Endometrial microvascular endothelial cells (primary cell): ENCODE results near the gene CATSPERD. TPM values are rescaled to one million over a fixed set of nuclear protein-coding genes. Genes with fewer than 3 reads are reported as not detected.
"Not testable (repeated sequence)": the region's sequence is repeated elsewhere in the genome, so short reads cannot be mapped to it uniquely, and the experiment has no call there.

ENCODE experiments used
- in situ Hi-C: cut with HindIII; loops from 2 replicates; pipeline ENCODE4 v1.10.0; 2017; ENCODE audit warnings: low sequenced_read_pairs, low pct_unique_long_range_greater_than_20kb; ENCODE audit errors: inconsistent ontology term
- total RNA-seq: library from RNA; depleted of rRNA; stranded (reverse); fragments of >200 nt; gene quantifications from one replicate; pipeline ENCODE4 v1.2.3, GENCODE V29; 2015; ENCODE audit errors: inconsistent ontology term

Gene CATSPERD
- total RNA-seq, 1 donor from 2014 or later, result not detected

DNA sequence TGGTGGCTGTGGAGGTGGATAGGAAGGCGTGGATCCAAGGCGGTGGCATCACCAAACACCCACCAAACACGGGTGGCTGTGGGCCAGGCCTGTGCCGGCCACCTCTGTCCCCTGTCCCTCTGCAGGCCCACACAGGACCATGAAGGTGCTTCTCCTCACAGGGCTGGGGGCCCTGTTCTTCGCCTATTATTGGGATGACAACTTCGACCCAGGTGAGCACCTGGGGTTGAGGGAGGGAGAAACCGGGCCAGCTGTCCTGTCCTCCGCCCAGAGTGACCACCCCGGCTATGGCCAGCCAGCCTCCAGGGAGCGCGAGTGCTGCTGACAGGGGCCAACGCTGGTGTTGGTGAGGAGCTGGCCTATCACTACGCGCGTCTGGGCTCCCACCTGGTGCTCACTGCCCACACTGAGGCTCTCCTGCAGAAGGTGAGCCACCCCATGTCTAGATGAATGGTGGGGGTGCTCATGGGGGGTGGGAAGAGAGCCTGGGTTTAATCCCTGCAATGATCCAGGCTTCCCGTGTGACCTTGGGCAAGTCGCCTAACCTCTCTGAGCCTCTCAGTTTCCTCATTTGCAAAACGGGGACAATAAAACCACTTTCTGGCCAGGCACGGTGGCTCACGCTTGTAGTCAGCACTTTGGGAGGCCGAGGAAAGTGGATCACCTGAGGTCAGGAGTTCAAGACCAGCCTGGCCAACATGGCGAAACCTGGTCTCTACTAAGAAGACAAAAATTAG lies 35.6 kb upstream of the CATSPERD start:
- in situ Hi-C loops, result no loop called here

DNA sequence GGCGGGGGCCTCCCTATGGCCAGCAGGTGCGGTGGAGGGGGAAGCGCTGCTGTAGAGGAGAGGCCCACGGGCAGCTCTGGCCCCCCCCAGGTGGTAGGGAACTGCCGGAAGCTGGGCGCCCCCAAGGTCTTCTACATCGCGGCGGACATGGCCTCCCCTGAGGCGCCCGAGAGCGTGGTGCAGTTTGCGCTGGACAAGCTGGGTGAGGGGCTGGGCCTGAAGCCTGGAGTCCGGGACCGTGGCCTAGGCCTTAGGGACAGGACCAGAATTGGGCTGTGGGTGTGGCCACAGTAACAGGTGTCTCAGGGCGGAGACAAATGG lies 34.2 kb upstream of the CATSPERD start:
- in situ Hi-C loops, result no loop called here

- in situ Hi-C loops, result no loop called here
Measured at GRCh38 chr19:5686647-5687359, 33.6 kb upstream of the CATSPERD start.

DNA sequence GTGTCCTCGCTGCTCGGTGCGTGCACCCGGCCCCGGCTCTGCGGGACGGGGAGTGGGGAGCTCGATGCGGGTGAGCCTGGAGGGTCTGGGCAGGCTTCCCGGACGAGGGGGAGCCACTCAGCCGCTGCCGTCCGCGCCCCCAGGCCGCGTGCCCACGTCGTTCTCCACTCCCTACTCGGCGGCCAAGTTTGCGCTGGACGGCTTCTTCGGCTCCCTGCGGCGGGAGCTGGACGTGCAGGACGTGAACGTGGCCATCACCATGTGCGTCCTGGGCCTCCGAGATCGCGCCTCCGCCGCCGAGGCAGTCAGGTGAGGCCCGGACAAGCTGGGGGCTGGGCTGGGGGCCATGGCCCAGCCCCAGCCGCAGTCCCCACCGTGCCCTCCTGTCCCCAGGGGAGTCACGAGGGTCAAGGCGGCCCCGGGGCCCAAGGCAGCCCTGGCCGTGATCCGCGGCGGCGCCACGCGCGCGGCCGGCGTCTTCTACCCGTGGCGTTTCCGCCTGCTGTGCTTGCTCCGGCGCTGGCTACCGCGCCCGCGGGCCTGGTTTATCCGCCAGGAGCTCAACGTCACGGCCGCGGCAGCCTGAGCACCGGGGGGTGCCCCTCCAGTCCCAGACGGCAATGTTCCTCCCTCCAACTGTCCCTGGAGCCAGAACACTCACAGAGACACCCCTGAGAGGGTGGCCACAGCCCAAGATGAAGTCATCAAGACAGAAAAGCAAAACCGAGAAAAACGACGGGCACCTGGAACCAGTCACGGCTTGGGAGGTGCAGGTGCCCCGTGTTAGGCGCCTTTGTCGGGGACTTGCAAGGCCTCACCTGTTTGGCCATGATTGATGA lies 32.9 kb upstream of the CATSPERD start:
- in situ Hi-C loops, result no loop called here

DNA sequence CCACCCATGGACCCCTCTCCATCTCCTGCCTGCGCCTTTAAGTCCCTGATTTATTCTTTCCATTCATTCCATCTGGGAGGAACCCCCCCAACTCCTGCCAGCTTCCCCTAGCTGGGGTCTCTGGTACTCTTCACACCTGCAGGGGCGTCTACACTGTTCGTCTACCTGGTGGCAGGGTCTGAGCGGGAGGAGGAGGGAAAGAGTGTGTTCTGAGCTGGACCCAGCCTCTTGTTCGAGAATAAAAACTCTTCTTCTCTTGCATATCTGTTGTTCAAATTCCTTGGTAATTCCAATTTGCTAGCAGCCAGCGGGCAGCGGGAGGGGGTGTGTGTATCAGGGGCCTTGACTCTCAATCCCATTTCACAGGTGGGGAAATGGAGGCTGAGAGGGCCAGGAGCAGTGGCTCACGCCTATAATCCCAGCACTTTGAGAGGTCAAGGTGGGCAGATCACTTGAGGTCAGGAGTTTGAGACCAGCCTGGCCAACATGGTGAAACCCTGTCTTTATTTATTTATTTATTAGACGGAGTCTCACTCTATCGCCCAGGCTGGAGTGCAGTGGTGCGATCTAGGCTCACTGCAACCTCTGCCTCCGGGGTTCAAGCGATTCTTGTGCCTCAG lies 32.1 kb upstream of the CATSPERD start:
- in situ Hi-C loops, result not testable (repeated sequence)

DNA sequence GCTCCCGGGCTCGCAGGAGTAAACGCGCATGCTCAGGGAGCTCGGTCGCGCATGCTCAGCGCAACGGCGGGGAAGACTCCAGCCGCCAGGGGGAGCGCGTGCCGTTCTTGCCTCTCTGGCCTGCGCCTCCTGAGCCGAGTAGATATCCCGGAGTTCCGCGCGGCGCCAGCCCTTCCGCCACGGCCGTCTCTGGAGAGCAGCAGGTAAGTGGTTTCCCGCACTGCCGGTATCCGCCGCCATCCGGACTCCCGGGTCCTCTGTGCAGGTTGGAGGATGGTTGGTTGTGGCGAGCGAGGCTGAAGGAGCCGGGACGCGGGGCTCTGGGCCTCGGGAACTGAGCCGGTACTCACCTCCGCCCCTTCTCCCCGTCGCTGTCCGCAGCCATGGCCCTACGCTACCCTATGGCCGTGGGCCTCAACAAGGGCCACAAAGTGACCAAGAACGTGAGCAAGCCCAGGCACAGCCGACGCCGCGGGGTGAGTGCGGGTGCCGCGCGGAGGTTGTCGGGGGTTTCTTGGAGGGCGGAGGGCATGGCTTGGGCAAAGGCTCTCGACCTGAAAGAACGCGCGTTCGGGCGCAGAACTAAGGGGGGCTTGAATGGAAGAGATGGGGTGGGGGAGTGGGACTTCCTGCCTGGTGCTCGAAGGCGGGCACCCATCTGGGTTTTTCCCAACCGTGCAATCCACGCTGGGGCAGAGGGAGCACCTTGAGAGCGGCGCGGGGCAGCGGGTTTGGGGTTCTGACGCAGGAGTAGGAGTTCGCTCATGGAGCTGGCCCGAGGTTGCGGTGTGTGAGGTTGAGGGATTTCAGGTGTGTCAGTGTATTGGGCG lies 30.1 kb upstream of the CATSPERD start, which contains the start of gene RPL36:
Gene RPL36 (plus strand): TSS at position 171 of the 830 bp plus-strand sequence. CDS start 213 bp downstream, at position 384.
- in situ Hi-C loops, result no loop called here

DNA sequence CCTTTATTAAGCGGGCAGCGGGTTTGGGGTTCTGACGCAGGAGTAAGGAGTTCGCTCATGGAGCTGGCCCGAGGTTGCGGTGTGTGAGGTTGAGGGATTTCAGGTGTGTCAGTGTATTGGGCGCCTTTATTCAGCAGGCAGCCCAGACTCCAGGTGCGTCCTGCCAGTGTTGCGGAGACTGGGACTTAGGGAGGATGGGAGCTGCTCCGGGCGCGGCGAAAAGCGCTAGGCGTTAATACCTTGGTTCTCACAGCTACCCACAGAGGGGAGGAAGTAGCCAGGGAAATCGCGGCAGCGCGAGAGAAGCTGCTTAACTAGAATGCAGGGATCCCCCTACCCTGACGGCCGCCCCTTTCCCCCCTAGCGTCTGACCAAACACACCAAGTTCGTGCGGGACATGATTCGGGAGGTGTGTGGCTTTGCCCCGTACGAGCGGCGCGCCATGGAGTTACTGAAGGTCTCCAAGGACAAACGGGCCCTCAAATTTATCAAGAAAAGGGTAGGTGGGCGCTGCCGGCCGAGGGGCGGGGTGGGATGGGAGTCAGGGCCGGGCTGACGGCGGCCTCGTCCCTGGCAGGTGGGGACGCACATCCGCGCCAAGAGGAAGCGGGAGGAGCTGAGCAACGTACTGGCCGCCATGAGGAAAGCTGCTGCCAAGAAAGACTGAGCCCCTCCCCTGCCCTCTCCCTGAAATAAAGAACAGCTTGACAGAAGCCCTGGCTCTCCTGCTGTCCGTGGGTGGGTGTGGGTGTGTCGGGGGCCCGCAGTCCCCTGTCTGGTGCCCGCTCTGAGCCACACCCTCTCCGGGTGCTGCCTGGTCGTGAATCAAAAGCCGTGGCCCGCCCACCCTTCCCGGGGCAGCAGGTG lies 29.2 kb upstream of the CATSPERD start:
- in situ Hi-C loops, result no loop called here

GRCh38 chr19:5691822-5692722 lies 28.4 kb upstream of the CATSPERD start:
- in situ Hi-C loops, result no loop called here

- in situ Hi-C loops, result no loop called here
Measured at GRCh38 chr19:5692723-5693194, 27.7 kb upstream of the CATSPERD start.

GRCh38 chr19:5693195-5694166 lies 27.0 kb upstream of the CATSPERD start:
- in situ Hi-C loops, result no loop called here

DNA sequence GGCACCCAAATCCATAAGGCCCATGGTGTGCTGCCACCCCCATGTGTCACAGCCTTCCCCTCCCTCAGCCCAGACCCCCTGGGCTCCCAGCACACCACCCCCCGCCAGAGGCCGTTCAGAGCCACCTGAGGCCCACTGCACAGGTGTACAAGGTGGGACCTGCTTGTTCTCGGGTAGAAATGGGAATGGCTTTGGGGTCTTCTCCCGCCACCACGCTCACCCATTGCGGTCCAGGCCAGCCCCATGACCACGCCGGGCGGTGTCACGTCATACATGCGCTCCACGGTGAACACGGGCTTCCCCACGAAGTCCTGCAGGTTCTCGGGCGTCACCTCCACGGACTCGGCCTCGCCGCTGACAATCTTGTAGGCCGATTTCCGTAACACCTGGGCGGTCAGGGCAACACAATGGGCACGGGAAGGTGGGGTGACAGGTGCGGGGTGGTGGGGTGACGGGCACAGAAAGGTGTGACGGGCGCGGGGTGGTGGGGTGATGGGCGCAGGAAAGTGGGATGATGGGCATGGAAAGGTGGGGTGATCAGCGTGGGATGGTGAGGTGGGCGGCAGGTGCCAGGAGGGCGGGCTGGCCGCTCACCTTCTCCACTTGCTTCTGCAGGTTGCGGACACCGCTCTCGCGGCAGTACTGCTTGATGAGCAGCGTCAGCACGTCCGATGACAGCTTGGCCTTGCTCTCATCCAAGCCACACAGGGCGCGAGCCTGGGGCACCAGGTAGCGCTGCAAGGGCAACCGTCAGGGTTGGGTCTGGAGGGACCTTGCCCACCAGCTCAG lies 26.1 kb upstream of the CATSPERD start:
- in situ Hi-C loops, result no loop called here

DNA sequence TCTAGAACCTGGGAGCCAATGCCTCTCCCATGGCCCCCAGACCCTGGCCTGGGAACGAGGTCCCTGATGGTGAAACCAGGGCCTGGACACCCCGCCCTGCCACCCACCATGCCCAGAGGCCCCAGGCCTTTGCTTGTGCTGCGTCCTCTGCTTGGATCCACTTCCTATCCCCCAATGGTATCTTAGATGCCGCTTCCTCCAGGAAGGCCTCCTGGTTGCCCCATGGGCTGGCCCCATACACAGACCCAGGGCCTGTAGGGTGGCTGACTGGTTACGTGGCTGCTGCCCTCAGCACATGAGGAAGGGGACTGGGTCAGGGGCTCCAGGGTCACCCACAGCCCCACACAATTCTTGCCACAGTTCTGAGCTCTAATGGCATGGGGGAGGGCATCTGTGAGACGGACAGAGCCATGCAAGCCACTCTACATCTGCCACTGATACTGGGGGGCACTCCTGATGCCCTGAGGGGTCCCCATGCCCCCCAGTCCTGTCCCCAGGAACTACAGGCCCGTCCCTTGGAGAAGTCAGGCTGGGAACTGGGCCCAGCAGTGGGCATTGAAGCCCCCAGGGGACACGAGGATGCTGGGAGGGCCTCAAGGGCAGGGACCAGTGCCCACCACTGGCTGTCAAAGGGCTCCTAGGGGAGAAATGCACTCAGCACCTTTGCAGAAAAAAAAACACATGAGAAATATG lies 25.3 kb upstream of the CATSPERD start:
- in situ Hi-C loops, result no loop called here

GRCh38 chr19:5695649-5696195 lies 24.7 kb upstream of the CATSPERD start:
- in situ Hi-C loops, result no loop called here
